ENCODE results near the gene COG5.
"Not testable (repeated sequence)": the region's sequence is repeated elsewhere in the genome, so short reads cannot be mapped to it uniquely, and the experiment has no call there.

Gene COG5

GRCh38 chr7:107248551-107249316 lies 315.0 kb downstream of the COG5 start:
- TF ChIP-seq CTCF (IDR thresholded peaks at IDR 0.05; ENCODE audit: extremely low read depth, missing control alignments), result no peak
- no peak for DNase-seq (ENCODE audit: low spot score)

DNA sequence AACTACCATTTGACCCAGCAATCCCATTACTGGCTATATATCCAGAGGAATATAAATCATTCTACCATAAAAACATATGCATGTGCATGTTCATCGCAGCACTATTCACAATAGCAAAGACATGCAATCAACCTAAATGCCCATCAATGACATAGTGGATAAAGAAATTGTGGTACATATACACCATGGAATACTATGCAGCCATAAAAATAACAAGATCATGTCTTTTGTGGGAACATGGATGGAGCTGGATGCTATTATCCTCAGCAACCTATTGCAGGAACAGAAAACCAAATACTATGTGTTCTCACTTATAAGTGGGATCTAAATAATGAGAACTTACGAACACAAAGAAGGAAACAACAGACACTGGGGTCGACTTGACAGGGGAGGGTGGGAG lies 316.9 kb downstream of the COG5 start:
- not testable (repeated sequence) for DNase-seq (ENCODE audit: low spot score)

DNA sequence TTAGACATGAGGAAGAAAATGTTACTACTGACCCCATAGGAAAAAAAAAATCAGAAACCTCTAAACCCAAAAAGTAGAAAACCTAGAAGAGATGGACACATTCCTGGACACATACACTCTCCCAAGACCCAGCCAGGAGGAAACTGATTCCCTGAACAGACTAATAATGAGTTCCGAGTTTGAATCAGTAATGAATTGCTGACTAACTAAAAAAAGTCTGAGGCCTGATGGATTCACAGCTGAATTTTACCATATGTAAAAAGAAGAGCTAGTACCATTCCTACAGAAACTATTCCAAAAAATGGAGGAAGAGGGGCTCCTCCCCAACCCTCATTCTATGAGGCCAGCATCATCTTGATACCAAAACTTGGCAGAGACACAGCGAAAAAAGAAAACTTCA lies 319.1 kb downstream of the COG5 start:
- no peak for TF ChIP-seq CTCF (IDR thresholded peaks at IDR 0.05; ENCODE audit: extremely low read depth, missing control alignments)
- DNase-seq (ENCODE audit: low spot score), result no peak

DNA sequence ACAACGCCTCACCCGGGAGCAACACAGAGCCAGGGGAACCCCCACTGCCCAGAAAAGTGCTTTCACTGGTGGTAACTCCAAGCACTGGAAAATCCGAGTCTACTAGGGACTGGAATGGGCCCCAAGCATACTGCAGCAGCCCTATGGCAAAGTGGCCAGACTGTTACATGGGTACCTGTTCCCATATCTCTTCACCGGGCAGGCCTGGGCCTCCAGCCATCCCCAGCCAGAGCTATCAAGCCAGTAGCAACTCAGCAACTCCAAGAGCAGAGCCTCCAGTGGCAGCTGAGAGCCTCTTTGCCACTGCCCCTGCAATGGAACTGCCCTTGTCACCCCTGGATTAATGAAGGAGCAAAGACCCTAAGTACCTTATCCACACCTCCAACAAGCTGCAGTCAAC lies 321.5 kb downstream of the COG5 start:
- no peak for DNase-seq (ENCODE audit: low spot score)
- TF ChIP-seq CTCF (IDR thresholded peaks at IDR 0.05; ENCODE audit: extremely low read depth, missing control alignments), result no peak

DNA sequence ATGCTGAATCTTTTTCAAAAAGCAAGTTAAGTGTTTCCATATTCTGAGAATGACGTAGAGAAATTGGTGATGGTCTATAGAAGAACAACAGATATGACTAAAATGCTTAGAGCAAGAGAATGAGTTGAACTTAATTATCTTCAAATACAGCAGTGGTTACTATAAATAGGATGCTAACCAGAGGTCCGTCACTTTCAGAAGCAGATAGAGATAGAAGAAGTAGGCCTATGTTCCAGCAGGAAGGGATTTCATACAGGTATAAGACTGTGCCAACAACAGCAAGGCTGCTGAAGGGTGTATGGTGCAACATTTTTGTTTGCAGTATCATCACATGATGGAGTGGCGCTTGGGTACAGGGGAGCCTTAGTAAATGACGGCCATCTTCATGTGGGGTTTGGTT lies 326.3 kb downstream of the COG5 start:
- DNase-seq (ENCODE audit: low spot score), result no peak
- TF ChIP-seq CTCF (IDR thresholded peaks at IDR 0.05; ENCODE audit: extremely low read depth, missing control alignments), result no peak

- no peak for TF ChIP-seq CTCF (IDR thresholded peaks at IDR 0.05; ENCODE audit: extremely low read depth, missing control alignments)
- DNase-seq (ENCODE audit: low spot score), result no peak
Measured at GRCh38 chr7:107236862-107237261, 326.9 kb downstream of the COG5 start.

DNA sequence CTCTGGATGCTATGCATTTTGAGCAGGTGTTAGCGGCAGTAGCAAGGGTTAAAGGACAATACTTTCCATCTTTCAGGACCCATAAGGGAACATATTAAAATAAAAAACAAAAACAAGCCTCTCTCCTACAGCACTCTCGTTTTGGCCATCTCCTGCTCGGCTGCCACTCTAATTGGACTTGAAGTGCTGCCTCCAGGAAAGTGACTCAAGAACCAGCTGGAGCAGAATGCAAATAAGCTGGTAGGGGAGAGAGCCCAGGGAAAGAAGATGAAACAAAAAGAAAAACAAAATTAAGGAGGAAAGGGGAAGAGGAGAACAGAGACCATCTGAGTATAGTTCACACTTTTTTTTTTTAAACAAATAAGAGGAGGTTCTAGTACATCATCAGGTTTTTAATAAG lies 329.3 kb downstream of the COG5 start:
- no peak for TF ChIP-seq CTCF (IDR thresholded peaks at IDR 0.05; ENCODE audit: extremely low read depth, missing control alignments)
- DNase-seq (ENCODE audit: low spot score), result no peak

DNA sequence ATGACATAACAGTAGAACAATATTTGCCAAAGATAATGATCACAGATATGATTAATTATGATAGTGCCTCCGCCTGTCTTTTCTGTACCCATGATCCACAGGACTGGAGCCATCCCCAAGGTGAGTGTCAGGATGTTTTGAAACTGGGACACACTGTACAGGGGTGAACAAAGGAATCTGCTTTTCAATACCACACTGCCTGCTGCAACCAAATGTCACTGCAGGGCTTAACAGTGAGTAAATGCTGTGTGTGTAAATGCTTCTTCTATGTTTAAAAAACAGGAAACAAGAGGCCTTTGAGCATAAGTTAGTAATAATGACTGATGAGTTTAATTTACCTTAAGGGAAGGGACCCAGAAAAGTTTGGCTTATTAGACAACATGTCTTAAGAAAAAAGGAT lies 329.7 kb downstream of the COG5 start:
- no peak for DNase-seq (ENCODE audit: low spot score)
- TF ChIP-seq CTCF (IDR thresholded peaks at IDR 0.05; ENCODE audit: extremely low read depth, missing control alignments), result no peak
